ENCODE results near the gene PPIE.

GRCh38 chr1:39761557-39762260 is 23.0 kb downstream of the PPIE start:
- TF ChIP-seq CTCF (IDR thresholded peaks at IDR 0.05; ENCODE audit: borderline replicate concordance, extremely low read depth, low read length, poor library complexity, severe bottlenecking) (no peak), EZH2 (IDR thresholded peaks at IDR 0.05; ENCODE audit: borderline replicate concordance, low read depth, low read length, severe bottlenecking) (no peak)
